Suppressor macrophage treated with lipopolysaccharide for 1 hour (primary cell): ENCODE measurements around the gene BMPR1B.

Source experiments
- DNase-seq, 3 donors: peaks; one replicate each; pipeline ENCODE4 v3.0.0-alpha.2; 2020 to 2022

Gene BMPR1B

DNA sequence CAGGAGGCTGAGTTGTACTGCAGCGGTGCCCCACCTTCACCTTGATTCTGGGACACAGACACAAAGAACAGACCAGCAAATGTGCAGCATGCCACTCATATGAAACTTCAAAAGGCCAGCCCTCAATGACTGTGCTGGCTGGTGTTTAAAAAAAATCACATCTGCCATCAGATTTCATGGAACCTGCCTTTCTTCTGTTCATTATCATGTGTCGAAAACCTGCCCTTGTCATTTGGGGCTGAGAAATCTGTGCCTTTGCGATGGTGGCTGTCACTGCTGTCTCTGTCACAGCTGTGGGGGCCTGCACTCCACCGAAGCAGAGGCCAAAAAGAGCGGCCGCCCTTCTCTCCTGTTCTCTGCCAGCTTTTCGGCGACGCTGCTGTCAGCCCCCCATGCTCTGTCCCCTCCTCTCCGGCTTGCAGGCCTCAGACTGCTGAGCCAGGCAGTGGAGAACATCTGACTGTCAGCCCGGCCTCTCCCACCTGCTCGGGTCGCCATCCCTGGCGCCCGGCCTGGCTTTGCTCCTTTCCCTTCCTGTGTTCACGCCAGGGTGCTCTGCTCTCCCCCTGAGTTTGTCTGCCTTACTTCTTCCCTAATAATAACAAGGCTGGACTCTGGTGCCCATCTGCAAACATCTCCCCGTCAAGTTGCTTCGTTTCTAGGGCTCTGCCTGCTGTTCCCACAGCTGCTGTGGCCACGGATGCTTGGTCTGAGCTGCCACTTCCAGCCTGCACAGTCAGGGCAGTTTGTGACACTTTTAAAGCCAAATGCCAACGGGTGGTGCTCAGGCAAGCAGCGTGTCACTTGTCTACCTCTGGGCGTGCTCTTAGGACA lies 435.9 kb downstream of the BMPR1B start:
- no peak for DNase-seq

DNA sequence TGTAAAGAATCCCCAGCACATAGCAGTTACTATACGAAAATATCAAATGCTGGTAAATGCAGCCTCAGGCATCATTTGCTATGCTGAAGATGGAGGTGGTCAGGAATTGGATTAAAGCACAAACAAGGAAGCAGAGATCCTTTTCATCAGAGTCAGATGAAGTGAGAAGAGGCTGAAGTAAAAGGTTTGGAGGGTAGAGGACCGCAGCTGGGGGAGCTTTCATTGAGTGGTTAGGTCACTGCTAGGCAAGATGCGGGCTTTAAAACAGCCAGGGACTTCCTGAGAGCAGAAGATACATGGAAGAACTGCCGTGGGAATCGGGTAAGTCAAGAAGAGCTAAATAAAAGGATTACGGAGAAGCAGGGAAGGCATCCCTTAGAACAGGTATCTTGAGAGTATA lies 439.6 kb downstream of the BMPR1B start:
- DNase-seq, result no peak

DNA sequence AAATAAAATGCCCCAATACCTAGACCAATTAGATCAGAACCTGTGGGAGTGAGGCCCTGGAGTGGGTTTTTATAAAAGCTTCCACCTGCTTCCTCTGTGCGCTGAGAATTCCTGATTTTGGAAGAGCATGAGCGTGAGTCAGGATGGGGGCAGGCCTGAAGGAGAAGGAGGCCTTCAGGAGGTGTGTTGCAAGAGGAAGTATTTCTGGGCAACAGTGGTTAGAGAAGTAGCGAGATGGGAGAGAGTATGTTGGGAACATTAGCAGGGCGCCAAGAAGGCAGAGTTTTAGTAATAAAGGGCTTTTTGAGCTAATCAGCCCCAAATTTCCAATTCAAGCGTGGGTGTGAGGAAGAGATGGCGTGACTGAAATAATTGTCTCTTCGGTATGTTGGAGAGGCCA lies 441.2 kb downstream of the BMPR1B start:
- peak; percentile 66 to 71 (median 69) for DNase-seq

DNA sequence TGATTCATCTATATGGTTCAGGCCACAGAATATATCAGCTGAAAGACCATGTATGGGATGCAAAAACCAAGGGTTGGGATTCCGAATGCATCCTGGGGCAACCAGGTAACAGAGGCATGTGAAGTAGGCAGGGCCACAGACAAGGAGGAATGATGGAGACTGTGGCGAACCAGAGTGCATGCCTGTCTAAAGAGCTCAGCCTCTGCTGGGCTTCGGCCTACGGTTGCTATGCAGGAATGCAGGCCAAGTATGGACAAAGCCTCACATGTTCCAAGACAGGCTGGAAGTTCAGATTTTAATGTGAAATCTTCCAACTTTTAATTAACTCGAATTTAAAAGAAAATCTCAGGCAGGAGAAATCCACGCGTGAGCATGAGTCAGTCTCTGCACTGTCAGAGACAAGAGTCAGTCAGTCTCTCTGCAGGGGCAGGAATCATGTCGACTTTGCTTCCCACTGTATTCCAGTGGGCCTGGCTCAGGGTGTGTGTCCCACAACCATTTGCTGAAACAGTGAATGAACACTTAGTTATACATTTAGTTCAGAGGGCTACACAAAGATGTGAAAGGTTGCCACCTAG lies 446.6 kb downstream of the BMPR1B start:
- no peak for DNase-seq

DNA sequence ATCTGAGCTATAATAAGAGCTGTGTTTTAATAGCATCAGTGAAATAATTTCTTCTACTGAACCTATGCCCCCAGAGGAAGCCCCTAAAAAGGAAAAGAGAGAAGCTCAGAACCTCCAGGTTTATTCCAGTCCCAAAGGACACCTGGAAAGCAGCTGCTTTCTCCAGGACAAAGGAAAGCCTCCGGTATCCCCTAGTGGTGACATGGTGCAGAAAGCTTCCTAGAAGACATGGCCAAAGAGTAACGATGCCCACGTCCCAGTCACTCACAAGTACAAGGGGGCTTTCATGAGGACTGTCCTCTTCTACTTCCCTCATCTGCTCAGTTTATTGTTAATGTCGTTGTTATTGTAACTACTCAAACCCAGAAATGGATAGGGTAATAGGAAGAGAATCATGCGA lies 447.1 kb downstream of the BMPR1B start:
- no peak for DNase-seq
